PFSK-1 (cell line): ENCODE results near the gene GMIP.

Experiments
- FOXP2 ChIP-seq: optimal IDR thresholded peaks from 2 replicates; pipeline ENCODE3; 2011; ENCODE audit warnings: borderline replicate concordance, control low read depth, inconsistent platforms; ENCODE audit not compliant: insufficient read depth; ENCODE audit errors: extremely low read length, extremely low read depth
- POLR2AphosphoS5 ChIP-seq: IDR thresholded peaks from 2 replicates; pipeline ENCODE4 v1.6.1; 2012; ENCODE audit warnings: low read depth, mild to moderate bottlenecking, control low read depth, low read length, moderate library complexity
- SIN3A ChIP-seq: IDR thresholded peaks from 2 replicates; pipeline ENCODE4 v1.6.1; 2012; ENCODE audit warnings: mild to moderate bottlenecking, low read length, moderate library complexity, borderline replicate concordance; ENCODE audit not compliant: insufficient read depth
- TAF1 ChIP-seq: IDR thresholded peaks from 2 replicates; pipeline ENCODE4 v1.6.1; 2012; ENCODE audit warnings: low read length, control low read depth, borderline replicate concordance; ENCODE audit not compliant: insufficient read depth
- TF ChIP-seq, protein P1 (sequence below), 2 experiments: IDR thresholded peaks; 2 replicates each; pipeline versions ENCODE4 v1.6.1 to v1.8.0; 2011 to 2012; ENCODE audit warnings: low read depth in 2 of 2, low read length in 2 of 2, control low read depth in 1 of 2, inconsistent platforms in 1 of 2, mild to moderate bottlenecking in 1 of 2, moderate library complexity in 1 of 2; ENCODE audit not compliant: insufficient read depth in 1 of 2

Gene GMIP

DNA sequence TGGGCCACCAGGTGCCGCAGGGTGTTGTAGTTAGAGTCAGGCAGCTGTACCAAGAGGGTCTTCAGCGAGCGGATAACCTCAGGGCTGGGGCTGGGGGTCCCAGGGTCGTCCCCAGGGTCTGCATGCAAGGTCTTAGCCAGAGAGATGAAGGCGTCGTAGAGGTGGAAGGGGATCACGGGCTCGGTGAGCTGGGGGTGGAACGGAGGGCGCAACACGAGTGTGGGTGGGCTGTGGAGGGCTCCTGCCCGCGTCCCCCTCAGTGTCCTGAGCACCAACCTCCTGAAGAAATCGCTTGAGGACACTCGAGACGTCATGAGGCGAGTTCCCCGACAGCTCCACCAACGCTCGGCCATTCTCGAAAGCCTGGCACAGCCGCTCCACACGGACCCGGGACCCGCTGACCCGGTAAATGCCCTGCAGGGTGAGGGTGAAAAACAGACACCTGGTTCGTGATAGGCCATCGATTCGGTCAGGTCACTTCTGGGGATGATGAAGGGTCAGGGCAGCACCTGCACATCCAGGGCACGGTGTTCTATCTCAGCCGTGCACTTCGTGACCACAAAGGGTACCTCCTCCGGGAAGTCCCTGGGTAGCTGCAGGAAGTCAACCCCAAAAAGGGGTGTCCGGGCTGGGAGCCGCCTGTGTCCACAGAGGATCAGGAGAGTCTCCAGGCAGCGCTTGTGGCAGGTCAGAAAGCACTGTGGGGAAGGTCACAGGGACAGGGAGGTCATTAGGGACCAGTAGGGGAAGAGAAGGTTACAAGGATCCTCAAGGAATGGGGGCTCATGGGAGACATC is 8.7 kb downstream of the GMIP start:
- TF ChIP-seq SIN3A (no peak), POLR2AphosphoS5 (no peak), FOXP2 (no peak), TAF1 (no peak)
- TF ChIP-seq, protein P1, sequence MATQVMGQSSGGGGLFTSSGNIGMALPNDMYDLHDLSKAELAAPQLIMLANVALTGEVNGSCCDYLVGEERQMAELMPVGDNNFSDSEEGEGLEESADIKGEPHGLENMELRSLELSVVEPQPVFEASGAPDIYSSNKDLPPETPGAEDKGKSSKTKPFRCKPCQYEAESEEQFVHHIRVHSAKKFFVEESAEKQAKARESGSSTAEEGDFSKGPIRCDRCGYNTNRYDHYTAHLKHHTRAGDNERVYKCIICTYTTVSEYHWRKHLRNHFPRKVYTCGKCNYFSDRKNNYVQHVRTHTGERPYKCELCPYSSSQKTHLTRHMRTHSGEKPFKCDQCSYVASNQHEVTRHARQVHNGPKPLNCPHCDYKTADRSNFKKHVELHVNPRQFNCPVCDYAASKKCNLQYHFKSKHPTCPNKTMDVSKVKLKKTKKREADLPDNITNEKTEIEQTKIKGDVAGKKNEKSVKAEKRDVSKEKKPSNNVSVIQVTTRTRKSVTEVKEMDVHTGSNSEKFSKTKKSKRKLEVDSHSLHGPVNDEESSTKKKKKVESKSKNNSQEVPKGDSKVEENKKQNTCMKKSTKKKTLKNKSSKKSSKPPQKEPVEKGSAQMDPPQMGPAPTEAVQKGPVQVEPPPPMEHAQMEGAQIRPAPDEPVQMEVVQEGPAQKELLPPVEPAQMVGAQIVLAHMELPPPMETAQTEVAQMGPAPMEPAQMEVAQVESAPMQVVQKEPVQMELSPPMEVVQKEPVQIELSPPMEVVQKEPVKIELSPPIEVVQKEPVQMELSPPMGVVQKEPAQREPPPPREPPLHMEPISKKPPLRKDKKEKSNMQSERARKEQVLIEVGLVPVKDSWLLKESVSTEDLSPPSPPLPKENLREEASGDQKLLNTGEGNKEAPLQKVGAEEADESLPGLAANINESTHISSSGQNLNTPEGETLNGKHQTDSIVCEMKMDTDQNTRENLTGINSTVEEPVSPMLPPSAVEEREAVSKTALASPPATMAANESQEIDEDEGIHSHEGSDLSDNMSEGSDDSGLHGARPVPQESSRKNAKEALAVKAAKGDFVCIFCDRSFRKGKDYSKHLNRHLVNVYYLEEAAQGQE (IDR thresholded peaks at IDR 0.05; ENCODE audit: insufficient read depth in 1 of 2, low read depth in 2 of 2, low read length in 2 of 2) = no peak

DNA sequence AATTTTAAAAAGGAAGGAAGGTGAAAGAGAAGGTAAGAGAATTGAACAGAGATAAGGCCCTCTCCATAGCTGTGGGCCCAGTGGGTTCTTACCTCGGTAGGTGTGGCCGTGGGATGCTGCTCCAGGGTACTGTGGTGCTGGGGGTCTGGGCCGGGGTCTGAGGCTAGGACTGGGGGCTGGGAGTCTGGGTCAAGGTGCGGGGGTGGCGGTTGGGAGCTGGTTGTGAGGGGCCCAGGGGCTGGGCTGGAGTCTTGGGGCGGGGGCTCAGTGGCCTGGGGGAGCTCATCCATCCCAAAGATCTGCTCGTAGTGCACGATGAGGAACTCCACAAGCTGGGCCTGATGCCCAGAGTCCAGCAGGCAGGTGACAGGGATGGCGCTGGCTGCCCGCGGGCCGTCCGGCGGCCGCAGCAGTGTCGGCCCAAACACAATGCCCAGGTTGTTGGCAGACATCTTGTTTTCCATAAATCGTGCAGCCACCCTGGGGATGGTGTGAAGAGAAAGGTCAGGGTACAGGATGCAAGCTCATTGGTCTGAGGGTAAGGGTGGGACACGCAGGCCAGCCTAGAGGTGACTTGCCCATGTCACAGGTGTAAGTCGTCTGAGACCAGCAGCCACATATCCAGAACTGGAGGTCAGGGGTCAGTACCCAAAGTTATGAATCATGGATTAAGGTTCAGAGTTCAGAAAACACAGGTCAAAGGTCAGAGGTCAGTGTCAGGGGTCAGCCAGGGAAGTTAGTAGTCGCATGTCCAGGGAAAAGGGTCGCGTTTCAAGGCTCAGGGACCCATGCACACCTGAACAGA is 9.5 kb downstream of the GMIP start:
- TF ChIP-seq, protein P1 (IDR thresholded peaks at IDR 0.05; ENCODE audit: insufficient read depth in 1 of 2, low read depth in 2 of 2, low read length in 2 of 2) = no peak
- TF ChIP-seq POLR2AphosphoS5 (no peak), SIN3A (no peak), FOXP2 (no peak), TAF1 (no peak)

DNA sequence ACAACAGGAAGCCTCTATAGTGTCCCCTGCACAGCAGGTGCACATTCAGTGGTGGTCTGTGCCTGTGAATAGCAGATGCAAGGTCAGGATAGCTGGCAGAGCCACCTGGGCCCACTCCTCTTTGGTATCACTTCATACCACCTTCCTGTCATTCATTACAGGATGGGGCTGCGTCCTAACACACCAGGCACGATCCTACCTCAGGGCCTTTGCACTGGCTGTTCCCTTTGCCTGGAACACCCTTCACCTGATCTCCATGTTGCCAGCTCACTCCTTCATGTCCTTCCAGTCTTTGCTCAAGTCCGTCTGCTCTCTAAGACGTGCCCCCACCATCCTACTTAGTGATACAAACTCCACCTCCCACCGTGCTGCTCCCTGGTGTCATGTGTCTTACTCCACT is 10.8 kb downstream of the GMIP start:
- TF ChIP-seq TAF1 (no peak), SIN3A (no peak), POLR2AphosphoS5 (no peak), FOXP2 (no peak)
- TF ChIP-seq, protein P1 (IDR thresholded peaks at IDR 0.05; ENCODE audit: insufficient read depth in 1 of 2, low read depth in 2 of 2, low read length in 2 of 2) = no peak

DNA sequence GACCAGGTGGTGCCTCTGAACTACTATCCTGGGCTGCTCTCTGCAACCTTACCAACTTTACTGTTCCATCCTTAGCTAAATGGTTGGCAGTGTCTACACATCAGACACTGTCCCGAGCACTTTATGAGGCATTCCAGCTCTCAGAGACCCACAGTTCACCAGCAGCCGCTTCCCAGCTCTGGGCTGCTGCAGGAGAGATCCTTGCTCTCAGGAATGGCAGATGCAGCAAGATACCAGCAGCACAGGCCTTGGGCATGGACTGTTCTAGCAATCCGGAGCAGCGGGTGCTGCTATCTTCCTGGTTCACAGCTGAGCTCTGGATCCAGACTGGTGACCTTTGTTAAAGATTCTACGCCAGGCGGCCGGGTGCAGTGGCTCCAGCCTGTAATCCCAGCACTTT is 12.1 kb downstream of the GMIP start:
- TF ChIP-seq POLR2AphosphoS5 (no peak), TAF1 (no peak), SIN3A (no peak)

DNA sequence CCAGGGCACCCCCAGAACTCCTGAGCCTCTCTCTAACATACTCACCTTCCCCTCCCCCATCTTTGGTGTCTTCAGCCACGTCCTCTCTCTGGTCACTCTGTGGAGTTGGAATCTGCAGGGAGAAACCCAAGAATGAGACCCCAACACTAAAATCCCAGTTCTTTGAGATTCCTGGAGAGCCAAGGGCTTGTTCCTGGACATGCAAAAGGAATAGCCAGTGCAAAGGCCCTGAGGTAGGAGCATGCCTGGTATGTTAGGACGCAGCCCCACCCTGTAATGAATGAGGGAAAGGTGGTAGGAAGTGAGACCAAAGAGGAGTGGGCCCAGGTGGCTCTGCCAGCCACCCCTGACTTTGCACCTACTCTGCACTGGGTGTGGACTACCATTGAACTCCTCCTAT is 13.0 kb downstream of the GMIP start:
- TF ChIP-seq, protein P1 (IDR thresholded peaks at IDR 0.05; ENCODE audit: insufficient read depth in 1 of 2, low read depth in 2 of 2, low read length in 2 of 2) = no peak
- TF ChIP-seq TAF1 (no peak), SIN3A (no peak), POLR2AphosphoS5 (no peak), FOXP2 (no peak)
